GM18858 (cell line): ENCODE data around the gene ICA1L.
"Not testable (repeated sequence)": the region's sequence is repeated elsewhere in the genome, so short reads cannot be mapped to it uniquely, and the experiment has no call there.

Experiments
- ATAC-seq: cut with Tn5 transposase; IDR thresholded peaks from one replicate; pipeline ENCODE4 v1.9.1; 2021; ENCODE audit not compliant: unreplicated experiment

Gene ICA1L

GRCh38 chr2:202871300-202872141 lies at the start of gene ICA1L:
Gene ICA1L (minus strand): TSS chr2:202871766. CDS start chr2:202829009, 42,757 bp downstream.
- peak; percentile 31 for ATAC-seq

GRCh38 chr2:202918860-202919259 lies 47.3 kb upstream of the ICA1L start:
- no peak for ATAC-seq

DNA sequence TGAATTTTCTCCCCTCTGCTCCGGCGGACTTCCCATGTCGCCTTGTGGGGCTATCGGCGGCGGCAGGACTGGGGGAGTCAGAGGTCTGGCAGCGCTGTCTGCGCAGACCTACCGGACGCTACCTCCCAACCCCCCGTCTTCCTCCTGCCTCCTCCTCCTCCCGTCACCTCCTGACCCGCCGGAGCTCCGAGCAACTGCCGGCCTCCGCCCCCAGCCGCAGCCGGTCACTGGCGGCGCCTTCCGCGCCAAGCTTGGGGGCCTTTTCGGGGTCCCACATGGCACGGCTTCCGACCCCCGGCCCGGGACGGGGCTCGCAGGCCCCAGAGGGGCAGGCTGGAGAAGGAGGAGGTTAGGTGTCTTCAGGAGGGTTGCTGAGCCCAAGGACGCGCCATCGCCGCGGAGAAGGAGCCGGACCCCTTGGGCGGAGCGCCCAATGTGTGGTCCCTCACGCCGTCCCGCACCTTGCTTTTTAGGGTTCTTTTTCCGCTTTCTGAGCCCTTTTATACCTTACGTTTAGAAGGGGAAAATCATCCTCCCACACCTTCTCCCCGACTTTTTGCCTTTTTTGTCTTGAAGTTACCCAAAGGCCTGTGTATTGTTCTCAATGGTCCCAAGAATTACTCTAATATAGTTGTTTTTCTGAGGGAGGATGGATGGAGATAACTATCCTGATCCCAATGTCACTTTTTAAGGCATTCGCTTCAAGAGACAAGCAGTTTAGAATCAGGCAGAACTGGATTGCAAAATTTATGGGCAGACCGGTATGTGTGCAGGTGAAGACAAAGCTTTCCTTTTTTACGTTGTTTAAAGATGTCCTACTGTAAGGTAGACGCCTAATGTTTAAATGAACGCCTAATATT lies 41.0 kb upstream of the ICA1L start:
- ATAC-seq = peak; percentile 38

DNA sequence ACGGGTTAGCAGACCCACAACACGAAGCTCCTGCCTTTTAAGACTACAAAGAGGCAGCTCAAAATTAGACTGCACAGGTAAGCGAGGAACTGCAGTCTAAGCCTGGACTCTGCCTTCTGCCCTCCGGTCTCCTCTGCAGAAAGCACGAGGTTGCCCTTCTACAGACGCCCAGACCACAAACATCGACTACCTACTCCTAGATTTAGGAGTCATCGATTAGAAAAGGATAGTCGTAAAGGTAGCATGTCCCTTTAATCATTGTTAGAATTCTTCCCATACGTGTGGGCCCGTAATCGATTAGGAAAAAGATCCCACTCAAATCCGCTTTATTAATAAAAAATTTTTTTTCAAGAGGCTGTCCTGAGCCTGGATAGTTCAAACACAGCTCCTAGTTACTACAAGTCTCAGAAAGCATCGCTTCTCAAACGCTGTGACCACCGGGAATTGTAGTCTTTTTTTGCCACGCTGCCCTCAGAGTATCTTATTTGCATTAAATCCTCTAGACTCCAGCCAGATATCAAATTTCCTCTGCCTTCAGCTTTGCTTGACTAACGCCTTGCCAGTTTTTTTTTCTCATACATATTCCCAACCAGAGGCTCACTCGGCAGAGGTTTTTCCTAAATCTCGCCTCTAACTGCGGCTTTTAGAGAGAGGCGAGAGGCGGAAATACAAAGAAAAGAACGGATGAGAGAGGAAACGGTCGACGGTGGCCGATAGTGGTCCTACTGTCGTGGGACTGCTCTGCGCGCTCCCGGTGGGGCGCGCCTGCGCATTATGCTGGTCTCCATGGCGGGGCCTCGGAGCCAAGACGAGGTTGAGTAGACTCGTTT lies 40.2 kb upstream of the ICA1L start, which contains the start of the genes CARF and WDR12:
CARF (plus strand) TSS at position 764 of the 830 bp plus-strand sequence. CDS start 29,628 bp downstream, outside the sequence.
WDR12 (minus strand) TSS at position 162 of the 830 bp plus-strand sequence. CDS start 197 bp downstream, outside the sequence.
- ATAC-seq = peak; percentile 57

- peak; percentile 6 for ATAC-seq
Observed at GRCh38 chr2:202911203-202911511, 39.6 kb upstream of the ICA1L start.

DNA sequence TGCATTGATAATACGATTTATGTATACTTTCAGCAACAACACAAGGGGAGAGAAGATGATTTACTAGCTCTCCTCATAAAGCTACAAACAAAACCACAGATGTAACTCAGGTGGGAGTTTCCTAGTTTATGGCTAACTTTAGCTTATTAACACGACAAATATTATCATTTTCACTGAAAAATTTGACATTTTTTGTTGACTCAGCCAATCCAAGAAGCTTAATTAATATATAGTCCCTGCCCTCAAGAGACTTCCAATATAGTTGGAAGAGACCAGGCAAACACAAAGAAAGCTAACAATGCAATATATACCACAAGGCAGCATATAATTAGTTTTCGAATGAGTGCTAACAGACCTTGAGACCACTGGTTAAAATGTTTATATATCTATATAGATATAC lies 39.1 kb upstream of the ICA1L start:
- ATAC-seq = no peak

DNA sequence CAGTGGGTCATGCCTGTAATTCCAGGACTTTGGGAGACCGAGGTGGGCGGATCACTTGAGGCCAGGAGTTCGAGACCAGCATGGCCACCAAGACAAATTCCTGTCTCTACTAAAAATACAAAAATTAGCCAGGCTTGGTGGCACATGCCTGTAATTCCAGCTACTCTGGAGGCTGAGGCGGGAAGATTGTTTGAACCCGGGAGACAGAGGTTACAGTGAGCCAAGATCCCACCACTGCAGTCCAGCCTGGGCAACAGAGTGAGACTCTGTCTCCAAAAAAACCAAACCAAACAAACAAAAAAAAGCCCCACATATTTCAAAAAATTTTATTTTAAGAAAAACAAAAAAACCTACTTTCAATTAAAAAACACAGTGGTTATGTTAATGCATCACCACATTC lies 38.7 kb upstream of the ICA1L start:
- ATAC-seq = not testable (repeated sequence)

- ATAC-seq = no peak
Observed at GRCh38 chr2:202909394-202910192, 38.0 kb upstream of the ICA1L start.

DNA sequence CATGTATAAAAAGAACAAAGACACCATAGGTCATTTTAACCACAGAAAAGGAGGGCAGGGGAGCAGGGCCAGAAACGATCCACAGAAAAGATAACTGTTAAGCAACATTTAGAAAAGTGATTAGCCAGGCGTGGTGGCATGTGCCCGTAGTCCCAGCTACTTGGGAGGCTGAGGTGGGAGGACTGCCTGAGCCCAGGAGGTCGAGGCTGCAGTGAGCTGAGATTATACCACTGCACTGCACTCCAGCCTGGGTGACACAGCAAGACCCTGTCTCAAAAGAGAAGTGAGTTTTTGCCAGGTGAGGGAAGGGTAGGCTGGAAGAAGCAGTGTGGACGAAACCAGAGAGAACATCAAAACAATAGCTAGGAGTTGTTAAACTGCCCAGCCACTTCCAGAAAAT lies 36.6 kb upstream of the ICA1L start:
- ATAC-seq = no peak

- not testable (repeated sequence) for ATAC-seq
Observed at GRCh38 chr2:202905507-202905906, 33.9 kb upstream of the ICA1L start.

DNA sequence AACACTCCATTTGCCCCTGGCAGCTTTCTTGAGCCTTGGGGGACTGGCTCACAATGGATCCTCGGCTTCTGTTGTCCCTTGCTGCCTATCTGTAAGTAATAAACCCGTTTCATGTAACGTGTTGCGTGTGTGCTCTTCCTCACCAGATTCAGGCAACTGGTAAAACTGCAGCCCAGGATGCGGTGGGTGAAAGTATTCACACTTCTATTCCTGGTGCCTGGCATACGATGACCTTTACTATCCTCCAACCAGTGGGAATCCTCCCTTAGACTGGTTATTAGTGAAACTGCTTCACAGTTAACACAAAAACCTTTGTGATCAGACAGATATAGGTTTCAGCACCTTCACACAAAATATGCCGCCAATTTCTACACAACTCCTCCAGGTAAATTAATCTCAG lies 13.6 kb upstream of the ICA1L start:
- no peak for ATAC-seq

DNA sequence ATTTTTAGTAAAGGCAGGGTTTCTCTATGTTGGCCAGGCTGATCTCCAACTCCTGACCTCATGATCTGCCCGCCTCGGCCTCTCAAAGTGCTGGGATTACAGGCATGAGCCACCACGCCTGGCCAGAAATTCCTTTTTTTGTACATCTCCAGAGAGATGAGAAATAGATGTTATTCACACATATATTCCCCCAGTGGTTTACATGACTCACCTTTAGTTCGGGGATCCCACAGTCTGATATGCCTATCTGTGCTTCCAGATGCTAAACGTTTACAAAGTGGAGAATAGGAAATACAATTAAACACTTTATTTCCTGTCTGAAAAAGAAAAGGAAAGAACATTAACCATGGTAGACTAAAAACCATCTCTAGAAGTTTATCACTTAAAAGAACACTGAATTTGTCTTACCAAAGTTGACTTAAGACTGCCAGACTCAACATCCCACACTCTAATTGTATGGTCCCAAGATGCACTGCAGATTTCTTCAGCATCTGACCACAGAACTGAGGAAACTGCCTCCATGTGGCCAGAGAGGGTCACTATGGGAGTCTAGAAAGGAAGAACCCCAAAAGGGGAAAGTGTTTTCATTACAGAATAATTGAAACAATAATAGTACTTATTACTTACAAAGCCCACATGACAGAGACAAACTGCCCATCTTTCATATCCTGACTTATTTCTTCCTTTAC lies 12.6 kb upstream of the ICA1L start:
- no peak for ATAC-seq

DNA sequence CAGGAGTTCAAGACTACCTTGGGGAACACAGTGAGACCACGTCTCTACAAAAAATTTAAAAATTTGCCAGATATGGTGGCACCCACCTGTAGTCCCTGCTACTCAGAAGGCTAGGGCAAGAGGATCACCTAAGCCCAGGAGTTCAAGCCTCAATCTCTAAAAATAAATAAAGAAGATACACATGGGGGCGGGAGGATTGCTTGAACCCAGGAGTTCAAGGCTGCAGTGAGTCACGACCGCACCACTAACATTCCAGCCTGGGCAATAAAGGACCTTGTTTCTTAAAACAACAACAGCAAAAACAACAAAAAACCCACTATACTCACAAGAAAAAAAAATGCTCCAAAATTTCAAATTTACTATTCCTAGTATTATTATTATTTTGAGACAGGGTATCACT lies 10.0 kb upstream of the ICA1L start:
- ATAC-seq = no peak

DNA sequence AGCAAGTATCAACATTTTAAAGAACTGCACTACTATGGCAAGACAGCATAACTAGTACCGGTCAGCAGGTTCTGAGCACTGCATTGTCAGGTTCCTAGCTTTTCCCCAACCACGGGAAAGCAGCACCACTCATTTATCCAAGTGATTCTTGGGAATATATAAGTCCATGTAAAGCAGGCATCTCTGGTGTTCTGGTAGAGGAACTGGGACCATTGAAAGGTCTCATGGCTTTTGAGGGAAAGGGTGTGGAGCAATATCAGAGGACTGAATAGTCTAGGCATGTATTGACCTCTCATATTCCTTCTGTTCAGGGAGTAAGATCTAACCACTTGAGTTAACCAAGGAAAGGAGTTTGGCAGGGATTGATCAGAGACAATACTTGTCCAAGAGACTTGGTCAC lies 6.1 kb upstream of the ICA1L start:
- no peak for ATAC-seq

GRCh38 chr2:202870431-202871299 lies 901 bp downstream of the ICA1L start:
- ATAC-seq = peak; percentile 53

DNA sequence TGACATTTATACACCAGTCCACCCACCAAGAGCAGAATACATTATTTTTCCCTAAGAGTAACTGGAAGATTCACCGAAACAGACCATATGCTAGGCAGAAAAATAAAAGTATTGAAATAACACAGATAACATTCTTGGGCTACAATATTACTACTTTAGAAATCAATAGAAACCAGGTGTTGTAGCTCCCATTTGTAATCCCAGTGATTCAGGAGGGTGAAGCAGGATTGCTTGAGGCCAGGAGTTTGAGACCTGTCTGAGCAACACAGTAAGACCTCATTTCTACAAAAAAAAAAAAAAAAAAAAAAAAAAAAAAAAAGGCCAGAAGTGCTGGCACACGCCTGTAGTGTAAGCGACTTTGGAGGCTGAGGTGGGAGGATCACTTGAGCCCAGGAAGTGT lies 9.6 kb downstream of the ICA1L start:
- ATAC-seq = no peak

- no peak for ATAC-seq
Observed at GRCh38 chr2:202858601-202859000, 13.0 kb downstream of the ICA1L start.

DNA sequence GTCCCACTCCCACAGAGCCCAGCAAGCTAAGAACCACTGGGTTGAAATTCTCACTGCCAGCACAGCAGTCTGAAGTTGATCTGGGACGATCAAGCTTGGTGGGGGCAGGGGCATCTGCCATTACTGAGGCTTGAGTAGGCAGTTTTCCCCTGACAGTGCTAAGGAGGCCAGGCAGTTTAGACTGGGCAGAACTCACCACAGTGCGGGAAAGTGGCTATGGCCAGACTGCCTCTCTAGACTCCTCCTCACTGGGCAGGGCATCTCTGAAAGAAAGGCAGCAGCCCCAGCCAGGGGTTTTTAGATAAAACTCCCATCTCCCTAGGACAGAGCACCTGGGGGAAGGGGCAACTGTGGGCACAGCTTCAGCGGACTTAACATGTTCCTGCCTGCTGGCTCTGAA lies 22.2 kb downstream of the ICA1L start:
- not testable (repeated sequence) for ATAC-seq

DNA sequence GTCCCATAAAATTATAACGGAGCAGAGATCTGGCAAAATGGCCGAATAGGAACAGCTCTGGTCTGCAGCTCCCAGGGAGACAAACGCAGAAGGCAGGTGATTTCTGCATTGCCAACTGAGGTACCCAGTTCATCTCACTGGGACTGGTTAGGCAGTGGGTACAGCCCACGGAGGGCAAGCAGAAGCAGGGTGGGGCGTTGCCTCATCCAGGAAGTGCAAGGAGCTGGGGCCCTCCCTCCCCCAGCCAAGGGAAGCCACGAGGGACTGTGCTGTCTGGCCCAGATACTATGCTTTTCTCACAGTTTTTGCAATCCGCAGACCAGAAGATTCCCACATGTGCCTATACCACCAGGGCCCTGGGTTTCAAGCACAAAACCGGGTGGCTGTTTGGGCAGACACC lies 22.8 kb downstream of the ICA1L start:
- no peak for ATAC-seq
